ENCODE data around the gene ARL6IP4.
"Not testable (repeated sequence)": the region's sequence is repeated elsewhere in the genome, so short reads cannot be mapped to it uniquely, and the experiment has no call there.

ARL6IP4 gene

DNA sequence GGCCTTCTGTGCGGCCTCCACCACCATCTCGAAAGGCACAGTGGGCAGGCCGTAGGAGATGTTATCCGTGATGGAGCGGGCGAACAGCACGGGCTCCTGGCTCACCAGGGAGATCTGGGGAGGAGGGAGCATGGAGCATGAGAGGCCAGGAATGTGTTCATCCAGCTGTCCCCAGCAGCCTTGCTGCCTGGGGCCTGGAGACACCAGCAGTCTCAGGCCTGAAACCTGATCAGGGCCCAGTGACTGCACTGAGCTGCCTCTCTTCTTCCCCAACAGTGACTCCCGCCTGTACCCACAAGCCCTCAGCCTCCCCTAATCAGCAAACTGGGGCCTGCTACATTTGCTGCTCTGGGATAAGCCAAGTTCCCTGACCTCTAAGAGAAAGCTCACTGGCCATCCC lies 45.2 kb upstream of the ARL6IP4 start:
- H4K20me1 ChIP-seq (ENCODE audit: insufficient read depth, low read length): no peaks in the 10 kb centered on the region
- H3K27me3 ChIP-seq (replicated peaks; ENCODE audit: insufficient read depth, low read length): no peaks in the 10 kb centered on the region
- H3K9me2 ChIP-seq (replicated peaks; ENCODE audit: insufficient read depth, low read length): no peaks in the 10 kb centered on the region
- DNase-seq: peak; percentile 27
- H3K4me3 ChIP-seq (ENCODE audit: low read length): no peak overlapping the region
- peaks cover 26% of the 10 kb centered on the region for H3K4me1 ChIP-seq (ENCODE audit: low read length)
- no peak for TF ChIP-seq EZH2phosphoT487 (IDR thresholded peaks at IDR 0.05; ENCODE audit: low read length)
- TF ChIP-seq, protein P1, sequence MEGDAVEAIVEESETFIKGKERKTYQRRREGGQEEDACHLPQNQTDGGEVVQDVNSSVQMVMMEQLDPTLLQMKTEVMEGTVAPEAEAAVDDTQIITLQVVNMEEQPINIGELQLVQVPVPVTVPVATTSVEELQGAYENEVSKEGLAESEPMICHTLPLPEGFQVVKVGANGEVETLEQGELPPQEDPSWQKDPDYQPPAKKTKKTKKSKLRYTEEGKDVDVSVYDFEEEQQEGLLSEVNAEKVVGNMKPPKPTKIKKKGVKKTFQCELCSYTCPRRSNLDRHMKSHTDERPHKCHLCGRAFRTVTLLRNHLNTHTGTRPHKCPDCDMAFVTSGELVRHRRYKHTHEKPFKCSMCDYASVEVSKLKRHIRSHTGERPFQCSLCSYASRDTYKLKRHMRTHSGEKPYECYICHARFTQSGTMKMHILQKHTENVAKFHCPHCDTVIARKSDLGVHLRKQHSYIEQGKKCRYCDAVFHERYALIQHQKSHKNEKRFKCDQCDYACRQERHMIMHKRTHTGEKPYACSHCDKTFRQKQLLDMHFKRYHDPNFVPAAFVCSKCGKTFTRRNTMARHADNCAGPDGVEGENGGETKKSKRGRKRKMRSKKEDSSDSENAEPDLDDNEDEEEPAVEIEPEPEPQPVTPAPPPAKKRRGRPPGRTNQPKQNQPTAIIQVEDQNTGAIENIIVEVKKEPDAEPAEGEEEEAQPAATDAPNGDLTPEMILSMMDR (IDR thresholded peaks at IDR 0.05; ENCODE audit: low read length): no peak
- TF ChIP-seq EZH2 (optimal IDR thresholded peaks at IDR 0.05; ENCODE audit: low read depth, low read length): no peak
- H3K79me2 ChIP-seq (ENCODE audit: low read length): no peaks in the 10 kb centered on the region
- peaks cover 20% of the 10 kb centered on the region for H3F3A ChIP-seq (ENCODE audit: insufficient read depth, low read length)
- H3K27ac ChIP-seq (ENCODE audit: low read length): peak overlapping the region; percentile 84
- no peaks in the 10 kb centered on the region for H3K9me3 ChIP-seq (replicated peaks; ENCODE audit: insufficient read depth, low read length)
- H2AFZ ChIP-seq (ENCODE audit: low read length): no peak overlapping the region
- no peak overlapping the region; the same call in 1 of the 2 replicates for H3K9ac ChIP-seq (ENCODE audit: low read length)
- no peak overlapping the region for H3K4me2 ChIP-seq (ENCODE audit: low read depth, low read length)
- H3K36me3 ChIP-seq (replicated peaks; ENCODE audit: insufficient read depth, low read length): no peaks in the 10 kb centered on the region

- no peak overlapping the region for H2AFZ ChIP-seq (ENCODE audit: low read length)
- no peak overlapping the region for H3K4me3 ChIP-seq (ENCODE audit: low read length)
- no peak for TF ChIP-seq EZH2phosphoT487 (IDR thresholded peaks at IDR 0.05; ENCODE audit: low read length)
- no peaks in the 10 kb centered on the region for H3K9me3 ChIP-seq (replicated peaks; ENCODE audit: insufficient read depth, low read length)
- no peaks in the 10 kb centered on the region for H3K27me3 ChIP-seq (replicated peaks; ENCODE audit: insufficient read depth, low read length)
- peaks cover 26% of the 10 kb centered on the region for H3K4me1 ChIP-seq (ENCODE audit: low read length)
- H3K9ac ChIP-seq (ENCODE audit: low read length): peak overlapping the region; percentile 13; the same call in 1 of the 2 replicates
- H4K20me1 ChIP-seq (ENCODE audit: insufficient read depth, low read length): no peaks in the 10 kb centered on the region
- no peaks in the 10 kb centered on the region for H3K36me3 ChIP-seq (replicated peaks; ENCODE audit: insufficient read depth, low read length)
- H3F3A ChIP-seq (ENCODE audit: insufficient read depth, low read length): peaks cover 20% of the 10 kb centered on the region
- no peak for DNase-seq
- no peaks in the 10 kb centered on the region for H3K79me2 ChIP-seq (ENCODE audit: low read length)
- H3K27ac ChIP-seq (ENCODE audit: low read length): peak overlapping the region; percentile 87
- H3K9me2 ChIP-seq (replicated peaks; ENCODE audit: insufficient read depth, low read length): no peaks in the 10 kb centered on the region
- H3K4me2 ChIP-seq (ENCODE audit: low read depth, low read length): peak overlapping the region; percentile 34; the same call in 1 of the 2 replicates
Observed at GRCh38 chr12:122937622-122938091, 42.8 kb upstream of the ARL6IP4 start.

DNA sequence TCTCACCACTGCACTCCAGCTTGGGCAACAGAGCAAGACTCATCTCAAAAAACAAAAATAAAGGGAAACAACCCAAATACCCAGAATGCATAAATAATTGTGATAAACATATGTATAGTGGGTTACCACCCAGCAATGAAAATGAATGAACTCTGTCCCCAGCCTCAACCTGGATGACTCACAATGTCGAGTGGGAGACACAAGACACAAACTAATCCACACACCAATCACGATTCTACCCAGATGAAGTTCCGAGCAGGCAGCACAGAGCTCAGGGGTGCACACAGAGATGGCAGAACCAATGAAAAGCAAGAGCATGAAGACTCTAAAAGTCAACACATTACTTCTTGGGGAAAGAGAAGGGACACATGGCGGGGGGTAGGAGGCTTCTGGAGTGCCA lies 41.4 kb upstream of the ARL6IP4 start:
- peaks cover 23% of the 10 kb centered on the region for H3K4me1 ChIP-seq (ENCODE audit: low read length)
- H4K20me1 ChIP-seq (ENCODE audit: insufficient read depth, low read length): no peaks in the 10 kb centered on the region
- DNase-seq: no peak
- H3K4me3 ChIP-seq (ENCODE audit: low read length): no peak overlapping the region
- TF ChIP-seq EZH2phosphoT487 (IDR thresholded peaks at IDR 0.05; ENCODE audit: low read length): no peak
- H2AFZ ChIP-seq (ENCODE audit: low read length): no peak overlapping the region
- no peak overlapping the region for H3K27ac ChIP-seq (ENCODE audit: low read length)
- no peaks in the 10 kb centered on the region for H3K27me3 ChIP-seq (replicated peaks; ENCODE audit: insufficient read depth, low read length)
- no peak overlapping the region for H3K9ac ChIP-seq (ENCODE audit: low read length)
- H3K79me2 ChIP-seq (ENCODE audit: low read length): no peaks in the 10 kb centered on the region
- no peaks in the 10 kb centered on the region for H3K9me2 ChIP-seq (replicated peaks; ENCODE audit: insufficient read depth, low read length)
- H3K36me3 ChIP-seq (replicated peaks; ENCODE audit: insufficient read depth, low read length): no peaks in the 10 kb centered on the region
- H3K4me2 ChIP-seq (ENCODE audit: low read depth, low read length): no peak overlapping the region
- no peaks in the 10 kb centered on the region for H3K9me3 ChIP-seq (replicated peaks; ENCODE audit: insufficient read depth, low read length)
- peaks cover 20% of the 10 kb centered on the region for H3F3A ChIP-seq (ENCODE audit: insufficient read depth, low read length)

DNA sequence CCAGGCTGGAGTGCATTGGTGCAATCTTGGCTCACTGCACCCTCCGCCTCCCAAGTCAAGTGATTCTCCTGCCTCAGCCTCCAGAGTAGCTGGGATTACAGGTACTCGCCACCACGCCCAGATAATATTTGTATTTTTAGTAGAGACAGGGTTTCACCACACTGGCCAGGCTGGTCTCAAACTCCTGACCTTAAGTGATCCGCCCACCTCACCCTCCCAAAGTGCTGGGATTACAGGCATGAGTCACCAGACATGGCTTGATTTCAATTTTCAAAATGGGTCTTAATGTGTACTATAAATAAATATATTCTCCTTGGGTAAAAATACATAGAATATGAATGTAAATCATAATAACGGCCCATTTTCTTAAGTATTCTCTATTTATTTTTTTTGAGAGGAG lies 39.1 kb upstream of the ARL6IP4 start:
- H3K9me2 ChIP-seq (replicated peaks; ENCODE audit: insufficient read depth, low read length); H3K9ac ChIP-seq (ENCODE audit: low read length); H3K4me3 ChIP-seq (ENCODE audit: low read length); H3K79me2 ChIP-seq (ENCODE audit: low read length); DNase-seq; H2AFZ ChIP-seq (ENCODE audit: low read length); H3K27ac ChIP-seq (ENCODE audit: low read length); H3K4me2 ChIP-seq (ENCODE audit: low read depth, low read length); H3K36me3 ChIP-seq (replicated peaks; ENCODE audit: insufficient read depth, low read length); H3K9me3 ChIP-seq (replicated peaks; ENCODE audit: insufficient read depth, low read length); H4K20me1 ChIP-seq (ENCODE audit: insufficient read depth, low read length); H3K27me3 ChIP-seq (replicated peaks; ENCODE audit: insufficient read depth, low read length): not testable (repeated sequence)
- peaks cover 10% of the 10 kb centered on the region; the same call in 1 of the 2 replicates for H3F3A ChIP-seq (ENCODE audit: insufficient read depth, low read length)
- H3K4me1 ChIP-seq (ENCODE audit: low read length): peaks cover 12% of the 10 kb centered on the region

DNA sequence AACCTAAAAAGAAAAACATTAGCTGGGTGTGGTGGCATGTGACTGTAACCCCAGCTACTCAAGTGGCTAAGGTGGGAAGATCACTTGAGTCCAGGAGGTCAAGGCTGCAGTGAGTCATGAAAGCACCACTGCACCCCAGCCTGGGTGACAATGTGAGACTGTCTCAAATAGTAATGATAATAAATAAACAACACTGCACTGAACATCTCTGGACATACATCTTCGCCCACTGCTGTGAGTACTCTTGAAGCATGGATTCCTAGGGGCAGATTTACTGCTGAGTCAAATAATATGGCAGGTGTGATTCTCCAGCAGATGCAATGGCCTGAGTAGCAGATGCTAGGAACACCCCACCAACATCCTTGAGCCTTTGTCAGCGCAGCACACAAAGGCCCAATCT lies 37.8 kb upstream of the ARL6IP4 start:
- Histone ChIP-seq H3K27me3 (replicated peaks; ENCODE audit: insufficient read depth, low read length) (no peaks in the 10 kb centered on the region), H3K4me3 (ENCODE audit: low read length) (no peak overlapping the region), H3K9me2 (replicated peaks; ENCODE audit: insufficient read depth, low read length) (no peaks in the 10 kb centered on the region), H4K20me1 (ENCODE audit: insufficient read depth, low read length) (no peaks in the 10 kb centered on the region), H3F3A (ENCODE audit: insufficient read depth, low read length) (peaks cover 7% of the 10 kb centered on the region; the same call in 1 of the 2 replicates), H3K9ac (ENCODE audit: low read length) (no peak overlapping the region), H3K79me2 (ENCODE audit: low read length) (no peaks in the 10 kb centered on the region), H3K9me3 (replicated peaks; ENCODE audit: insufficient read depth, low read length) (no peaks in the 10 kb centered on the region), H2AFZ (ENCODE audit: low read length) (no peak overlapping the region), H3K4me1 (ENCODE audit: low read length) (peaks cover 7% of the 10 kb centered on the region), H3K27ac (ENCODE audit: low read length) (no peak overlapping the region), H3K36me3 (replicated peaks; ENCODE audit: insufficient read depth, low read length) (no peaks in the 10 kb centered on the region), H3K4me2 (ENCODE audit: low read depth, low read length) (no peak overlapping the region)
- TF ChIP-seq EZH2 (optimal IDR thresholded peaks at IDR 0.05; ENCODE audit: low read depth, low read length) (no peak), EZH2phosphoT487 (IDR thresholded peaks at IDR 0.05; ENCODE audit: low read length) (no peak)
- TF ChIP-seq, protein P1 (IDR thresholded peaks at IDR 0.05; ENCODE audit: low read length): no peak
- DNase-seq: no peak

All from MM.1S (cell line).